GM18907 (cell line): ENCODE results near the gene EIF2AK2.

Source experiments
- ATAC-seq: cut with Tn5 transposase; IDR thresholded peaks from one replicate; pipeline ENCODE4 v1.9.1; 2021; ENCODE audit warnings: mild to moderate bottlenecking, moderate library complexity; ENCODE audit not compliant: unreplicated experiment

Gene EIF2AK2

DNA sequence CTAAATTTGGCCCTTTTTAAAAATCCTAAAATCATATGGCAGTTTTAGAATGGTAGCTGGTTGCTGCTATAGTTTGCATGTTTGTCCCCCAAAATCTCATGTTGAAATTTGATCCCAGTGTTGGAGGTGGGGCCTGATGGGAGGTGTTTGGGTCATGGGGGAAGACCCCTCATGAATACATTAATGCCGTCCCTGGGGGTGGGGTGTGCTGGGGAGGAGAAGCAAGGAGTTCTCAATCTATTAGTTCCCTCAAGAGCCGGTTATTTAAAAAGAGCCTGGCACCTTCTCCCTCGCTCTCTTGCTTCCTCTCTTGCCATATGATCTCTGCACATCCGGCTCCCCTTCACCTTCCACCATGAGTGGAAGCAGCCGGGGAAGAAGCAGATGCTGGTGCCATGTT is 51.6 kb downstream of the EIF2AK2 start:
- no peak for ATAC-seq

- ATAC-seq = no peak
Measured at GRCh38 chr2:37104178-37104577, 52.6 kb downstream of the EIF2AK2 start.

DNA sequence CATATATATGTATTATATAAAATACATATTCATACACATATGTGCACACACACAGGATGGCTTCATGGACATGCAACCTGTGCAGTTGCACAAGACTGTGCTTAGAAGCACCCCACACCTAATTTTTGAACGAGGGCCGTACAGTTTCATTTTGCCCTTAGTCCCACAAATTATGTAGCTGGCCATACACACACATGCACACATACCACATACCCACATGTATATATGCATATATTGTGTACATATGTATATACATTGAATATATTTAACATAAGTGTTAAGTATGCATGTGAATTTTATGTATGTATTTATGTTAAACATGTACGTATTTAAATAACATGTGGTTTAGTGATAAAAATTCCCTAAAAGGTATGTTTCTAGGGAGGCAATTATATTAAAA is 54.2 kb downstream of the EIF2AK2 start:
- ATAC-seq = no peak

GRCh38 chr2:37100054-37100453 is 56.7 kb downstream of the EIF2AK2 start:
- no peak for ATAC-seq

- ATAC-seq = no peak
Measured at GRCh38 chr2:37098416-37099118, 58.2 kb downstream of the EIF2AK2 start.

GRCh38 chr2:37096568-37096967 is 60.2 kb downstream of the EIF2AK2 start:
- ATAC-seq = no peak

DNA sequence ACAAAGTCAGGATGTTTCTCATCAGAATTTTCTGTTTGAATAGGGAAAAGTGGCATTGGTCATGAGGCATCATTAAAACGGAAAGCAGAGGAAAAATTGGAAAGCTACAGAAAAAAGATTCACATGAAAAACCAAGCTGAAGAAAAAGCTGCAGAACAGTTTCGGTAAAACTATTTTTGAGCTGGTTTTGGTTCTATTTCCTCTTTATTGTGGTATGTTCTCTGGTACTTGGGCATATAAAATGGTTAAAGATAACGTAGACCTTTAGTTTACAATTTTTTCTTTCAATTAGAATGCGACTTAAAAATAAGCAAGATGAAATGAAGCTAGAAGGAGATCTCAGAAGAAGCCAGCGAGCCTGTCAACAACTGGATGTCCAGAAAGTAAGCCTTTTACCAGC is 64.9 kb downstream of the EIF2AK2 start:
- ATAC-seq = peak; percentile 57

DNA sequence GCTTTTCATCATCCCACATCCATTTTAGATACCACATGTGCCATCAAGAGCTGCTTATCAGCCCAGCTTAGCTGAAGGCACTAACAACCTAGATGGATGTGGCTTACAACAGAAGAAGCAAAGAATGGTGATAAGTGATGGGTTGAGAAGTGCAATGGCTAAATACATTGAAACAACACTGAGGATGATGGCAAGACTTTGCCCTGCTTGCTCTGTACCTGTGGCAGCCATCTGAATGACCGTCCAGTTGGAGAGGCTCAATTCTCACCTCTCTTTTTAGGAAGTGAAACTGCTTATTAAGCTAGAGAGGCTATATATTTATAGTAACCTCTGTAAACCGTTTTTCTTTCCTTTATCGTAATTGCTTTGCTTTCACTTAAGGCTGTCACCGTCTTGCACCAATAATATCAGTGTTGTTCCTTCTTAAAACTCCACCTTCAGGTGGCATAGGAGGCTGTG is 66.7 kb downstream of the EIF2AK2 start:
- peak; percentile 89 for ATAC-seq

- no peak for ATAC-seq
Measured at GRCh38 chr2:37085731-37086147, 71.0 kb downstream of the EIF2AK2 start.

GRCh38 chr2:37084797-37085196 is 72.0 kb downstream of the EIF2AK2 start:
- no peak for ATAC-seq

DNA sequence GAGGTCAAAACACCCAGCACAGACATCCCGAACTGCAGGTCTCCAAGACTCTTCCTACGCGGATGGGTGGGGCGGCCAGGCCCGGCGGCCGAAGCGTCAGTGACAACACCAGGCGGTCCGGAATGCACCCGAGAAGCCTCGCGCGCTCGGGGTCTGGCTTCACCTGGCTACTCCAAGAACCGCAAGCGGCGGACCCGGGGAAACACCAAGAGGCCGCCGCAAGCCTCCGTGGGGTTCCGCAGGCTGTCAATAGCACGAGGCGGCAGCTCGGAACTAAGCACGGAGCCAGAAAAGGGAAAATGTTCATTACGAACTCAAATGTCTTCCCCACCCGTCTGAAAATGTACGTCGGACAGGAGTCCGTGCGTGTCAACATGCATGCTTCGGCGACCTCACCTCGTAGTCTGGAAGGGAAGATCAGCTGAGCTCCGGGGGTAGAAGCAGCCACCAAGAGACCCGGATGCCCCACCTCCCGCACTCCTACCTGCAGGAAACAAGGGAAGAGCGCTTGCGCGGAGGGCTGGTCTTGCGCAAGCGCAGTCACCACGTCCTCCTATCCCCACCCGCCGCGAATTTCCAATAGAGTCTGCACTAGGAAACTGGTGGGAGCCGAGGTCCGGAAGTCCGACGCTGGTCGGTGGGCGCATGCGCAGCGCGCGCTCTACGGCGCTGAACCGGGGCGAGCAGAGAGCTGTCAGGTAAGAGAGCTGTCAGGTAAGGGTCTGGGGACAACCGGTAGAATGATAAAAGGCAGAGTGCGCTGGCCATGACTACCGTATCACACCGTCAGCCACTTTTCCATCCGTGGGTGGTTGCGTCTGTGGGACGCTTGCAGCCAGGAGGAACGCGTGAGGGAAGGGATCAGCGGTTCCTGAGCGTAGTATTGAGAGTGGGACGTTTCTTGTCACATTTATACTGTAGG is 72.6 kb downstream of the EIF2AK2 start, which contains the start of the genes GPATCH11 and HEATR5B:
Gene GPATCH11 (plus strand): TSS at position 646 of the 922 bp plus-strand sequence. CDS start 3,864 bp downstream, outside the sequence.
Gene HEATR5B (minus strand): TSS at position 500 of the 922 bp plus-strand sequence. CDS start 958 bp downstream, outside the sequence.
- ATAC-seq = peak; percentile 86

DNA sequence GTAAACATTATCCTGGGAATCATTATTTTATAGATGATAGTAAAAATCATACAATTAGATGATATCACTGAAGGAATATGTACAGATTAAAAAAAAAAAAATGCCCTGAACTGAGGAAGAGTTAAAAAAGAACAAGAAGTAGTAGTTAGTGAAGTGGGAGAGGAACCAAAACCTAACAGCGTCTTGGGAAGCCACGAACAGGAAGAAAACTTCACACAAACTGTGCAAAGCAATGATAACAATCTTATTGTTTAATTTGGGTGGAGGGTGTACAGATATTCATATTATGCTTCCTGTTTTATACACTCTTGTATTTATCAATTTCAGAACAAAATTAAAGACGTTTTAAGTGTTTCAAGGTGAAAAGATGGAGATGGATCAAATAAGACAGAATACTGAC is 76.1 kb downstream of the EIF2AK2 start:
- no peak for ATAC-seq

DNA sequence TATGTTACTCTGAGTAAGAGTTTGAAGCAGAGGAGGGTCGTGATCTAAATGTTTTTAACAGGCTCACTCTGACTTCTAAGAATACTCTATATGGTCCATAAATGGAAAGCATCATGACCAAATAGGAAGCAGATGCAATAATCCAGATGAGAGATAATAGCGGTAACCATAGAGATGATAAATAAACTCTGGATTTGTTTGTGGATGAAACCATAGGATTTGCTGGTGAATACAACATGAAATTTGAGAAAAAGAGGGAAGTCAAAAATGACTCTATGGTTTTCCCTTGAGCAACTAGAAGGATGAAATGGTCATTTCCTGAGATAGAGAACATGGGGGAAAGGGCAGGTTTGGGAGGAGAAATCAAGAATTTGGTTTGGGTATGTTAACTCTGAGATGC is 76.5 kb downstream of the EIF2AK2 start:
- ATAC-seq = no peak

GRCh38 chr2:37070931-37071330 is 85.8 kb downstream of the EIF2AK2 start:
- no peak for ATAC-seq

DNA sequence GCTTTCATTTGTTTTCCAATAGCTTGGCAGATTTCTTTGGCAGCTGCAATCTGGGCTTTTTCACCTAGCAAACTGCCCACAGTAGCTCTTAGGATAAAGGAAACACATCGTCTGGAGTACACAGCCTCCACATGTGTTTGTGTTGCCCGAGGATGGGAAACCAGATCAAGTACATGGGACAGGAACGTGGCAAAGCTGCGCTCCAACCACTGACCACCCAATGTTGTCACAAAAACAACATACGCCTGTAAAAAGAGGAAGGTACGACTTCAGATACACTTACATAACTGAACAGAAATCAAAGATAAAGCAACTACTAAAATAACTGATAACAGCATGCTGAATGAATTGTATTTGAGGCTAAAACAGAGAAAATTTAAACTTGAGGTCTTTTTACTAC is 88.1 kb downstream of the EIF2AK2 start:
- no peak for ATAC-seq

- no peak for ATAC-seq
Measured at GRCh38 chr2:37061776-37062175, 95.0 kb downstream of the EIF2AK2 start.

GRCh38 chr2:37061013-37061711 is 95.6 kb downstream of the EIF2AK2 start:
- ATAC-seq = no peak

GRCh38 chr2:37060446-37060845 is 96.3 kb downstream of the EIF2AK2 start:
- no peak for ATAC-seq

- no peak for ATAC-seq
Measured at GRCh38 chr2:37059841-37060240, 96.9 kb downstream of the EIF2AK2 start.

DNA sequence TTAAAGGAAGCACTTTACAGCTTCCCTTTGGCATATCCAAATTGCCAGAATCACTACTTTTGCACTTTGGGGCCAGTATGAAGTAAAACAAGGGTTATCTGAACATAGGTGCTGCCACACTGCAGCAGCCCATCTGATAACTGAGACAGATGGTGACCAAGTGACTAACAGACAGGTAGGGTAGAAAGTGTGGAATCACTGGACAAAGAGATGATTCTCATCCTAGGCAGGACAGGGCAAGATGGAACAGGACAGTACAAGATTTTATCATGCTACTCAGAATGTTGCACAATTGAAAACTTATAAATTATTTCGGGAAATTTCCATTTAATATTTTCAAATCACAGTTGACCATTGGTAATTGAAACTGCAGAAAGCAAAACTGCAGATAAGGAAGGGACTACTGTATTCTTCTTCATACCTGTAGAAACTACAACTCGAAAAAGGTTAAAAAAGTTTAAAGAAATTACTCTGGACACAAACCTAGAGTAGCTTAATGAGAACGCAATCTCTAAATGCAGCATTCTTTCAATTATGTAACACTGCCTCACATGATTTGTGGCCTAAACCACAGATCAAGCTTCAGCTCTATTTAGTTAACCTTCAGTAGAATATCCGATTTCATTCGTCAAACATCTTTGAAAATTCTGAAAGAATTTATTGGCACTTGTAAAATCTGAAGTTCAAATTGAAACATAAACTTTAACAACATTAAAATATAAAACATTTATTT is 104.0 kb downstream of the EIF2AK2 start:
- no peak for ATAC-seq
